GM18502 (cell line): ENCODE results near the gene EEF1A2.

Source experiments
- ATAC-seq: cut with Tn5 transposase; IDR thresholded peaks from one replicate; pipeline ENCODE4 v1.9.1; 2021; ENCODE audit warnings: mild to moderate bottlenecking; ENCODE audit not compliant: unreplicated experiment, poor library complexity

Gene EEF1A2

GRCh38 chr20:63501818-63502670 lies 3.2 kb upstream of the EEF1A2 start:
- ATAC-seq: no peak

GRCh38 chr20:63500902-63501817 lies 2.3 kb upstream of the EEF1A2 start:
- no peak for ATAC-seq

GRCh38 chr20:63500151-63500901 lies 1.4 kb upstream of the EEF1A2 start:
- no peak for ATAC-seq

- ATAC-seq: no peak
Measured at GRCh38 chr20:63499338-63499969, 571 bp upstream of the EEF1A2 start.

GRCh38 chr20:63497946-63498935 lies 642 bp downstream of the EEF1A2 start:
- ATAC-seq: no peak

- ATAC-seq: no peak
Measured at GRCh38 chr20:63497138-63497945, 1.5 kb downstream of the EEF1A2 start.

- no peak for ATAC-seq
Measured at GRCh38 chr20:63496596-63497120, 2.2 kb downstream of the EEF1A2 start.

- ATAC-seq: no peak
Measured at GRCh38 chr20:63495741-63496595, 2.9 kb downstream of the EEF1A2 start.

- no peak for ATAC-seq
Measured at GRCh38 chr20:63495167-63495720, 3.6 kb downstream of the EEF1A2 start.

- ATAC-seq: no peak
Measured at GRCh38 chr20:63494420-63495166, 4.3 kb downstream of the EEF1A2 start.

- no peak for ATAC-seq
Measured at GRCh38 chr20:63494084-63494419, 4.8 kb downstream of the EEF1A2 start.

- no peak for ATAC-seq
Measured at GRCh38 chr20:63493563-63494020, 5.3 kb downstream of the EEF1A2 start.

- no peak for ATAC-seq
Measured at GRCh38 chr20:63492982-63493381, 5.9 kb downstream of the EEF1A2 start.

- ATAC-seq: no peak
Measured at GRCh38 chr20:63492518-63492917, 6.4 kb downstream of the EEF1A2 start.

GRCh38 chr20:63491635-63492230 lies 7.2 kb downstream of the EEF1A2 start:
- no peak for ATAC-seq

- no peak for ATAC-seq
Measured at GRCh38 chr20:63491078-63491477, 7.8 kb downstream of the EEF1A2 start.
